DOHH2 (cell line): ENCODE data around the gene ERC2.

ENCODE experiments used
- H3F3A ChIP-seq: fragments of 200-600 bp; sonication (generic), shearing (Covaris generic); 2 replicates; pipeline ENCODE4 v1.6.0; 2016; ENCODE audit warnings: antibody characterized with exemption, mild to moderate bottlenecking; ENCODE audit not compliant: control insufficient read depth, insufficient read depth
- H3K27ac ChIP-seq: fragments of 200-600 bp; sonication (generic); 2 replicates; pipeline ENCODE4 v1.5.1; 2014; ENCODE audit warnings: low read depth, mild to moderate bottlenecking, low read length, moderate library complexity
- H3K27me3 ChIP-seq: fragments of 200-600 bp; sonication (generic); 2 replicates; pipeline ENCODE4 v1.6.1; 2014; ENCODE audit warnings: mild to moderate bottlenecking, low read length, mixed read lengths; ENCODE audit not compliant: control insufficient read depth
- H3K36me3 ChIP-seq: fragments of 200-600 bp; sonication (generic); 2 replicates; pipeline ENCODE4 v1.6.1; 2014; ENCODE audit warnings: mild to moderate bottlenecking, low read length, moderate library complexity, mixed read lengths; ENCODE audit not compliant: control insufficient read depth
- H3K4me1 ChIP-seq: fragments of 200-600 bp; sonication (generic); 2 replicates; pipeline ENCODE4 v1.6.1; 2014; ENCODE audit warnings: mild to moderate bottlenecking, low read length, mixed read lengths; ENCODE audit not compliant: control insufficient read depth
- H3K4me2 ChIP-seq: fragments of 200-600 bp; sonication (generic); 2 replicates; pipeline ENCODE4 v1.6.0; 2014; ENCODE audit warnings: mild to moderate bottlenecking, low read length, moderate library complexity
- H3K4me3 ChIP-seq: fragments of 200-600 bp; sonication (generic); 2 replicates; pipeline ENCODE4 v1.5.1; 2014; ENCODE audit warnings: mild to moderate bottlenecking, low read length, mixed read lengths
- H3K79me2 ChIP-seq: fragments of 200-600 bp; sonication (generic); 2 replicates; pipeline ENCODE4 v1.6.1; 2014; ENCODE audit warnings: mild to moderate bottlenecking, low read length, mixed read lengths; ENCODE audit not compliant: control insufficient read depth
- H3K9me2 ChIP-seq: fragments of 200-600 bp; sonication (generic); replicated peaks from 2 replicates; pipeline ENCODE4 v1.6.1; 2014; ENCODE audit warnings: mild to moderate bottlenecking, low read length, mixed read lengths; ENCODE audit not compliant: control insufficient read depth
- H3K9me3 ChIP-seq: fragments of 200-600 bp; sonication (generic); 2 replicates; pipeline ENCODE4 v1.6.1; 2014; ENCODE audit warnings: antibody characterized with exemption, low read length, mixed read lengths; ENCODE audit not compliant: control insufficient read depth, insufficient read depth
- H4K20me1 ChIP-seq: fragments of 200-600 bp; sonication (generic); 2 replicates; pipeline ENCODE4 v1.6.0; 2014; ENCODE audit warnings: low read depth, mild to moderate bottlenecking, antibody characterized with exemption, low read length, moderate library complexity; ENCODE audit not compliant: control insufficient read depth, insufficient read depth
- EZH2phosphoT487 ChIP-seq: fragments of 200-600 bp; sonication (generic); IDR thresholded peaks from 2 replicates; pipeline ENCODE4 v1.6.1; 2017; ENCODE audit warnings: borderline replicate concordance, mild to moderate bottlenecking, antibody characterized with exemption, low read length, moderate library complexity, mixed read lengths
- TF ChIP-seq, protein P1 (sequence below): fragments of 200-600 bp; sonication (generic); IDR thresholded peaks from one replicate; pipeline ENCODE4 v1.5.1; 2014; ENCODE audit warnings: antibody characterized with exemption, mild to moderate bottlenecking, low read depth, low read length; ENCODE audit not compliant: poor library complexity, severe bottlenecking

Gene ERC2

GRCh38 chr3:56421205-56421604 lies 47.1 kb downstream of the ERC2 start:
- Histone ChIP-seq H3K9me2 (no peaks in the 10 kb centered on the region), H3F3A (no peaks in the 10 kb centered on the region), H3K4me1 (no peaks in the 10 kb centered on the region), H3K79me2 (no peaks in the 10 kb centered on the region), H3K9me3 (no peaks in the 10 kb centered on the region), H3K27ac (no peak overlapping the region), H3K36me3 (no peaks in the 10 kb centered on the region), H4K20me1 (no peaks in the 10 kb centered on the region), H3K4me3 (no peak overlapping the region), H3K27me3 (no peaks in the 10 kb centered on the region), H3K4me2 (no peak overlapping the region)
- TF ChIP-seq, protein P1, sequence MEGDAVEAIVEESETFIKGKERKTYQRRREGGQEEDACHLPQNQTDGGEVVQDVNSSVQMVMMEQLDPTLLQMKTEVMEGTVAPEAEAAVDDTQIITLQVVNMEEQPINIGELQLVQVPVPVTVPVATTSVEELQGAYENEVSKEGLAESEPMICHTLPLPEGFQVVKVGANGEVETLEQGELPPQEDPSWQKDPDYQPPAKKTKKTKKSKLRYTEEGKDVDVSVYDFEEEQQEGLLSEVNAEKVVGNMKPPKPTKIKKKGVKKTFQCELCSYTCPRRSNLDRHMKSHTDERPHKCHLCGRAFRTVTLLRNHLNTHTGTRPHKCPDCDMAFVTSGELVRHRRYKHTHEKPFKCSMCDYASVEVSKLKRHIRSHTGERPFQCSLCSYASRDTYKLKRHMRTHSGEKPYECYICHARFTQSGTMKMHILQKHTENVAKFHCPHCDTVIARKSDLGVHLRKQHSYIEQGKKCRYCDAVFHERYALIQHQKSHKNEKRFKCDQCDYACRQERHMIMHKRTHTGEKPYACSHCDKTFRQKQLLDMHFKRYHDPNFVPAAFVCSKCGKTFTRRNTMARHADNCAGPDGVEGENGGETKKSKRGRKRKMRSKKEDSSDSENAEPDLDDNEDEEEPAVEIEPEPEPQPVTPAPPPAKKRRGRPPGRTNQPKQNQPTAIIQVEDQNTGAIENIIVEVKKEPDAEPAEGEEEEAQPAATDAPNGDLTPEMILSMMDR: no peak

DNA sequence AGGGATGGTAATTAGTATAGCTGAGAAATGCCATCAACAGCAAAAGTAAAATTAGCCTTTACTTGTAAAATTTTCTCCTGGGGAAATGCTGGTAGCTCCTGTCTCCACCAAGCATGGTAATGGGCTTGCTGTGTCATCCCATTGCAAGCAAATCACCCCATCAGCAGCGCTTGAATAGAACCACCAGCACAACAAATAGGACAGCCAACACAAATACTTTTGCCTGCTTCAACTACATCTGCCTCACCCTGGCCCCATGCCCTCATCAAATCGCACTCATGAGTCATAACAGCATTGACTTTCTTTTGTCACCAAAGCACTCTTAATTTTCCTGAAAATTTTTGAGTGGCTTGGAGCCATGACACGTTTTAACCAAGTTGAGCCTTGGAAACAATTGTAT lies 52.6 kb downstream of the ERC2 start:
- H3K4me1 ChIP-seq: no peaks in the 10 kb centered on the region
- H3K9me2 ChIP-seq: no peaks in the 10 kb centered on the region

GRCh38 chr3:56413911-56414310 lies 54.4 kb downstream of the ERC2 start:
- Histone ChIP-seq H3K9me2 (no peaks in the 10 kb centered on the region), H3K27me3 (no peaks in the 10 kb centered on the region), H3K79me2 (no peaks in the 10 kb centered on the region), H3K27ac (no peak overlapping the region), H4K20me1 (no peaks in the 10 kb centered on the region), H3K4me1 (no peaks in the 10 kb centered on the region), H3K4me3 (no peak overlapping the region), H3K9me3 (no peaks in the 10 kb centered on the region), H3F3A (no peaks in the 10 kb centered on the region), H3K4me2 (no peak overlapping the region), H3K36me3 (no peaks in the 10 kb centered on the region)
- TF ChIP-seq EZH2phosphoT487: no peak
- TF ChIP-seq, protein P1: no peak

More for the DNA sequence above, 52.6 kb downstream of the ERC2 start:
- Histone ChIP-seq H3K27ac (no peak overlapping the region), H3K4me2 (no peak overlapping the region), H3K9me3 (no peaks in the 10 kb centered on the region), H3K79me2 (no peaks in the 10 kb centered on the region), H3K36me3 (no peaks in the 10 kb centered on the region), H3F3A (no peaks in the 10 kb centered on the region), H4K20me1 (no peaks in the 10 kb centered on the region), H3K27me3 (no peaks in the 10 kb centered on the region), H3K4me3 (no peak overlapping the region)
- TF ChIP-seq, protein P1: no peak
- no peak for TF ChIP-seq EZH2phosphoT487

- Histone ChIP-seq H3K9me3 (no peaks in the 10 kb centered on the region), H3K27me3 (no peaks in the 10 kb centered on the region), H3F3A (no peaks in the 10 kb centered on the region), H4K20me1 (no peaks in the 10 kb centered on the region), H3K4me2 (no peak overlapping the region), H3K79me2 (no peaks in the 10 kb centered on the region), H3K27ac (no peak overlapping the region), H3K4me1 (no peaks in the 10 kb centered on the region), H3K9me2 (no peaks in the 10 kb centered on the region), H3K4me3 (no peak overlapping the region), H3K36me3 (no peaks in the 10 kb centered on the region)
- TF ChIP-seq, protein P1: no peak
- no peak for TF ChIP-seq EZH2phosphoT487
These were observed 57.1 kb downstream of the ERC2 start for GRCh38 chr3:56411166-56411565.
